GM20000 (cell line): ENCODE results near the gene OFD1.
"Not testable (repeated sequence)": the region's sequence is repeated elsewhere in the genome, so short reads cannot be mapped to it uniquely, and the experiment has no call there.

Experiments used
- DNase-seq: peaks from one replicate; pipeline ENCODE4 v3.0.0; 2012; ENCODE audit warnings: low spot score
- CTCF ChIP-seq: IDR thresholded peaks from 2 replicates; pipeline ENCODE4 v1.5.1; 2012; ENCODE audit warnings: mild to moderate bottlenecking, control low read depth; ENCODE audit errors: extremely low read depth, missing control alignments

The OFD1 gene

GRCh38 chrX:13721371-13721770 is 13.2 kb upstream of the OFD1 start:
- DNase-seq, result no peak
- no peak for TF ChIP-seq CTCF

GRCh38 chrX:13721819-13722519 is 12.6 kb upstream of the OFD1 start:
- no peak for TF ChIP-seq CTCF
- no peak for DNase-seq

- DNase-seq, result not testable (repeated sequence)
These were observed 9.7 kb upstream of the OFD1 start for GRCh38 chrX:13724878-13725277.

GRCh38 chrX:13726583-13726982 is 8.0 kb upstream of the OFD1 start:
- DNase-seq, result not testable (repeated sequence)

- DNase-seq, result not testable (repeated sequence)
These were observed 4.0 kb upstream of the OFD1 start for GRCh38 chrX:13730523-13730922.

GRCh38 chrX:13732246-13733067 is 2.1 kb upstream of the OFD1 start:
- no peak for DNase-seq
- no peak for TF ChIP-seq CTCF

- TF ChIP-seq CTCF, result no peak
- DNase-seq, result no peak
These were observed 1.0 kb upstream of the OFD1 start for GRCh38 chrX:13733506-13733905.

GRCh38 chrX:13741695-13742094 is 7.1 kb downstream of the OFD1 start:
- no peak for TF ChIP-seq CTCF
- no peak for DNase-seq
